Activated effector memory CD4-positive, alpha-beta T cell treated with Interleukin-2 at 50 U/mL for 16 hours (primary cell): ENCODE measurements around the gene ITPR1.

Experiments used
- DNase-seq: peaks from one replicate; pipeline ENCODE4 v3.0.0-alpha.2; 2020

The ITPR1 gene

DNA sequence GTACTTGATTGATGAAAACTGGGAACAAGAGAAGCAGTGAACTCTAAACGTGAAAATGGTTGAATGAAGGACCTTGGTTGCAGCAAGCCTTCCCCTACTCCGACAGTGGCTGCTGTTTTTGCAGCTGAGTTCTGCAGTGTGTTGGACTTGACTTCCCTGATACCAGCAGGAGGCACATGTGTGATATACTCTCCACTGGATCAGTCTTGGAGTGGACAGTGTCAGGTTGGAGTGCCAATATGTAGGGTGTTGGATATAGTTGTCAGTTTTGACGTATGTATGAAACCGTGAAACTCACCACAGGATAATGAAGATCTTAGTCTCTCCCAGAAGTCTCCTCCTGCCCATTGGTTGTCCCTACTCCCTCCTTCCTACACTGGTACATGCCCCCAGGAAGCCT, 106.5 kb downstream of the ITPR1 start:
- no peak for DNase-seq

- DNase-seq: no peak
Observed at GRCh38 chr3:4600493-4600892, 107.3 kb downstream of the ITPR1 start.

DNA sequence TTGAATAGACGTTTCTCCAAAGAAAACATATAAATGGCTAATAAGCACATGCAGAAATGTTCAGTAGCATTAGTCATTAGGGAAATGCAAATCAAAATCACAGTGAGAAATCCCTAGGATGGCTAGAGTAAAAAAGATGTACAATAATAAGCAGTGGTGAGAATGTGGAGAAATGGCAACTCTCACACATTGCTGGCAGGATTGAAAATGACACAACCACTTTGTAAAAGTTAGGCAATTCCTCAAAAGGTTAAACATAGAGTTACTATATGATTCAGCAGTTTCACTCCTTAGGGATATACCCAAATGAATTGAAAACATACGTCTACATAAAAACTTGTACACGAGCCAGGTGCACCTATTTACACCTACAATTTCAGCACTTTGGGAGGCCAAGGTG, 108.7 kb downstream of the ITPR1 start:
- DNase-seq: no peak

GRCh38 chr3:4604693-4605092, 111.5 kb downstream of the ITPR1 start:
- DNase-seq: no peak

GRCh38 chr3:4606911-4607310, 113.8 kb downstream of the ITPR1 start:
- DNase-seq: no peak

- DNase-seq: no peak
Observed at GRCh38 chr3:4613366-4613765, 120.2 kb downstream of the ITPR1 start.

DNA sequence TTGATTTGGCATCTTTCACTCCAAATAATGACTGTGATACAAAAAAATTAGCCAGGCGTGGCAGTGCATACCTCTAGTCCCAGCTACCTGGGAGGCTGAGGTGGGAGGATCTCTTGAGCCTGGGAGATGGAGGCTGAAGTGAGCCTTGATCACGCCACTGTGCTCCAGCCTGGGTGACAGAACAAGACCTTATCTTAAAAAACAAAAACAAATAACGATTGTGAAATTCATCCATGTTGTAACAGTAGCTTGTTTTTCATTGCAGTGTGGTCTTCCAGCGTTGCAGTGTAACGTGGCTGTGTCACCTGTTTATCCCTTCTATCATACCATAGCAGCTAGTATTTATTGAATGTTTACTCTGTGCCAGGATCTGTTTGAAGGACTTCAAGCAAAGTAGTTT, 120.9 kb downstream of the ITPR1 start:
- no peak for DNase-seq

DNA sequence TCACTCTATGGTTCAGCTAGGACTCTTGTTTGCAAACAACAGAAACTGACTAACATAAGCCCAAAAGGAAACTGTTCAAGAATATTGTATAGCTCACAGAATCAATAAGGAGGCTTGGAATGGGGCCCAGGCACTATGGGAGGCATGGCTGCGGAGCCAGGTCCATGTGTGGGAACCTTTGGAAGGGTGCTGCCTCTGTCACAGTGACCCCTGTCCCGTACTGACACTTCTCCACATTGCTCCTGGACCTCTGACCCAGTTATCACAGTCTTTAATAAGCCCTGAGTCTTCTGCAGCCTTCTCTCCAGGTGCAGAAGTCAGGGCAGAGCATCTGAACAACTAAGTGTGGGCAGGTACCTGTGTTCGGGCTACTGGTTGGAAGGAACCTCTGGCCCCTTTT, 121.8 kb downstream of the ITPR1 start:
- DNase-seq: no peak

DNA sequence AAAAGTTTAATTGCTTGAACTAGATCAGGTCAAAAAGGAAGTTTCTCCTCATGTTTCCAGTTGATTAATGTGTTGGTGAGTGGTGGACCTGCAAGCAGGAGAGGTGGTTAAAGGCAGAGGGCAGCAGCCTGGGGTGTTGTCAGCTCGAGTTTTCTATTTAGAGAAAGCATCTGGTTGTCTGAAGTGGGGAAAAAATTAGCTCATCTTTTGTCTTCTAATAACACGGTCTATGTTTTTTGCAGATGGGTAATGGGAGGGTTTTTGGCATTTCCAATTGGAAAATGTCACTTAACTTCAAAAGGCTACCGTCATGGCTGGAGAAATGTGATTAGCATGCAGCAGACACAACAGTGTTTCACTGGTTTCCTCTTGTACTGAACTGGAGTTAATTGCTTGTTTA, 122.6 kb downstream of the ITPR1 start:
- DNase-seq: no peak

GRCh38 chr3:4623421-4623999, 130.4 kb downstream of the ITPR1 start:
- DNase-seq: no peak

DNA sequence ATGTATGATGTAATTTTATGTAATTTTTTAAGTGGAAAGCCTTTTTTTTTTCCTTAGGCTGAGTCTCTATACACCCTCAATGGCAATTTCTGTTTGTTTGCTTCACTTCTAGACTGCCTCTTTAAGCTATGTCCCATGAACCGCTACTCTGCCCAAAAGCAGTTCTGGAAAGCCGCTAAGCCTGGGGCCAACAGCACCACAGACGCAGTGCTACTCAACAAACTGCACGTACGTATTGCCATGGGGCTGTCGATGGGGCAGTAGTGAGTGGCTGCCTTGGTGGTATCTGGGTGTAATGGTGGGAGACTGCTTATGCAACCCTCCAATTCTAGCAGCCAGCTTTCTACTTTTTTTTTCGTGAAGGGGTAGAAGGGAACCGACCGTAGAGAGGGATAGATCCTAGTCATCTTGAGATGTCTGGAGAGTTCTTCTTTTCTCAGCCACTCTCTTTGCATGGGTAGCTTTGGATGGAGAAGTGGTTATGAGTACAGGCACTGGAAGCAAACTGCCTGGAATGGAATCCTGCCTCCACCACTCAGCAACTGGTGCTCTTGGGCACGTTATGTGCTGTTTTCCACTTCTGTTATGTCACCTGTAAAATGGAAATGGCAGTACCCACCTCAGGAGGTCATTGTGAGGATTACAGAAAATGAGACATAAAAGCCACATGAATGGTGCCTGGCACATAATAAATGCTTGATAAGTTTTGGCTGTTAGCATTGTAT, 134.7 kb downstream of the ITPR1 start:
- no peak for DNase-seq

GRCh38 chr3:4629095-4630007, 136.2 kb downstream of the ITPR1 start:
- DNase-seq: no peak

DNA sequence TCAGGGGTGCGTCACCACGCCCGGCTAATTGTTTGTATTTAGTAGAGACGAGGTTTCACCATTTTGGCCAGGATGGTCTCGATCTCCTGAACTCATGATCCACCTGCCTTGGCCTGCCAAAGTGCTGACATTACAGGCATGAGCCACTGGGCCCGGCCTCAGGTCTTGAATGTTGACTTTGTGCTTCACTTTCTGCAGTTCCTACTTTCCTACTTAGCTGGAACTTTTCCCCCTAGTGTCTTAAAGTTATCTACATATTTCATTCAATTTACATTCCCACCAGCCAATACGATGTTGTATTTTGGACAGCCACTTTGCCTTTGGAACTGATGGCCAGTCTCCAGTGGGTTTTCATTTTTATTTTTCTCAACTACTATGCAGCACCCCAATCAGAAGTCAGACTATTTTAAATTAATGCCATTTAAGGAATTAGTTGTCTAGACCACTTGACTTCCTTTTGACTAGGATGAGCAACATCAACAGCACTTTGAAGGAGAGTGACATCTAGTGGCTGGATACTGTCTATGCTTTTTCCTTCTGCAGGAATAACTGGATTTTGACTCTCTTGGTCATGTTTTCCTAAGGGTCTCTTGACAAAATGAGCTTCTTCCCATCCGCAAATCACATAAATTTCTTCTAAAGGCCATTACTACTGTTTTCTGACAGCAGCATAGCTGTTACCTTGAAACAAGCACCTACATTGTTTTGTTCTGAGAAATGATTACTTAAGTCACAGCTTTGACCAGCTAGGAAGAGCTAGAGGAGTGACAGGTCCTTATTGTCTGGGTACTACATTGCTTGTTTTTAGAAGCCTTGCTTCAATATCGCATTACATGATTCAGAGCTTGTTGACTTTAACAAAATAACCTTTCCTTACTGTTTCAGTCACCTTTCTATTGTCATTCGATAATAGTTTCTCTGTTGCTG, 140.2 kb downstream of the ITPR1 start:
- no peak for DNase-seq

DNA sequence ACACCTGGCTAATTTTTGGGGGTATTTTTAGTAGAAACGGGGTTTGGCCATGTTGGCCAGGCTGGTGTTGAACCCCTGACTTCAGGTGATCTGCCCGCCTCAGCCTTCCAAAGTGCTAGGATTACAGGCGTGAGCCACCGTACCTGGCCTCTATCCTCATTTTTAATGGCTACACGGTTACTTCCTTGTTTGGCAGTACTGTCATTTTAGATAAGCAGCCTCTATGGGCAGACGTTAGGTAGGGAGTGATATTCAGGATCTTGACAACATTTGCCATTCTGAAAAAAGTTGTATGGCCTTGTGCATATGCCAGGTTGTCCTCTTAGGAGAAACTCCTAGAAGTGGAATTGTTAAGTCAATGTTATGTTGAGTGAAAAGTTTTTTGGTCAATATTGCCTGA, 141.7 kb downstream of the ITPR1 start:
- DNase-seq: no peak

DNA sequence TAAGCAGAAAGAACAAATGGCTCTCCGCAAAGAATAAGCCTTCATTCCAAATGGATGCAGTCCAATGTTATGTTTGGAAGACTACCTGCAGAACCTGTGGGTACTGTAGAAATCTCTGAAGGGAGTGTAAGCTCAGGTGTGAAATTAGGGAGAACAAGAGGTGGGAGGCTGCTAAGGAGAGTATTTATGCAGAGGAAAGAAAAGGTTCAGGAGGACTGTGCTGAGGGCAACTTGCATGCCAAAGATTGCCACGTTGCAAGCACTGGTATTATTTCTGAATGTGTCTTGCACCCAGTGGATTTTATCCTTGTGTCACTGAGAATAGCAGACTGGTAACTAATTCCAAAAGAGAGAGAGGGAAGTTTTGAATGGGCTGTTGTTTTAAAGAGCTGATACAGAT, 144.1 kb downstream of the ITPR1 start:
- no peak for DNase-seq

DNA sequence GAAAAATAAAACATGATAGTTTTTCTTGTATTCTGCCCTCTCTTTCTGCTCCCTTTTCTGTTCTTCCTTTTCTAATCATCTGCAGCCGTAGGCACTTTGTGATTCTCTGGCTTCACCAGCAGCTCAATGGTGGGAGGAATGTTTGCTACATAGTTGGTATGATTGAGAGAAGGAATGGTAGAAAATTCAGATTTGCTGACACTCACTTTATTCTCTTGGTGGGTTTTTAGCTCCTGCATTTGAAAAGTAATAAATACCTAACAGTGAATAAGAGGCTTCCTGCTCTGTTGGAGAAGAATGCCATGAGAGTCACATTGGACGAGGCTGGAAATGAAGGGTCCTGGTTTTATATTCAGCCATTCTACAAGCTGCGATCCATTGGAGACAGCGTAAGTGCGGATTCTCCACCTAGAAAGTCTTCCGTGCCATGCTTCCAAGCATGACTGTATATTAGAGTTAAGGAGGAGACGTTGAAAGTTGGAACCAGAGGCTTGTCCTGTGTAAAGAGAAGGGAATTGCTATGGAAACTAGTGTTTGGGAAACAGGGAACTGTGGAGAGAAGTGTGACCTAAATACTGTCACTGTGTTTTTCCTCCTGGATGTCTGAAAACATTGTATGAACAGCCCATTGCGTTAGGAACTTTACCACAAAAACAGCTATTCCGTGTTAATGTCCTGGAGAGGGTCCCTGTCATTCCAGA, 148.9 kb downstream of the ITPR1 start:
- no peak for DNase-seq

DNA sequence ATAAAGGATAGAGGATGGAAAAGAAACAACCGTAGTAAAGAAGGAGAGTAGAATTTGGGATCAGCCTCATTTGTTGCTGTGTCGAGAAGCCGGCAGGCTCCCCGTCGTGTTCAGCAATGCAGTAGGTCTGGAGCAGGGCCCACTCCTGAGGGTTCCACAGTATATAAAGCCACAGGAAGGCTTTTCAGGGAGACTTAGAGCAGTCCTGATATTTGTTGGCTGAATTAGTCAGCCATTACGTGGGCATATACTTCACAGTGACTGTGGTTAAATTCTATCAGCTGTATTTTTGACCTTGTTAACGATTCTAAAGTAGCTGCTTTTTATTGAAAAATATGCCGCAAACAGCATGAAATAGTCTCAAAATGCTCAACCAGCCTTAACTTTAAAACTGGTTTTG, 149.5 kb downstream of the ITPR1 start:
- no peak for DNase-seq

DNA sequence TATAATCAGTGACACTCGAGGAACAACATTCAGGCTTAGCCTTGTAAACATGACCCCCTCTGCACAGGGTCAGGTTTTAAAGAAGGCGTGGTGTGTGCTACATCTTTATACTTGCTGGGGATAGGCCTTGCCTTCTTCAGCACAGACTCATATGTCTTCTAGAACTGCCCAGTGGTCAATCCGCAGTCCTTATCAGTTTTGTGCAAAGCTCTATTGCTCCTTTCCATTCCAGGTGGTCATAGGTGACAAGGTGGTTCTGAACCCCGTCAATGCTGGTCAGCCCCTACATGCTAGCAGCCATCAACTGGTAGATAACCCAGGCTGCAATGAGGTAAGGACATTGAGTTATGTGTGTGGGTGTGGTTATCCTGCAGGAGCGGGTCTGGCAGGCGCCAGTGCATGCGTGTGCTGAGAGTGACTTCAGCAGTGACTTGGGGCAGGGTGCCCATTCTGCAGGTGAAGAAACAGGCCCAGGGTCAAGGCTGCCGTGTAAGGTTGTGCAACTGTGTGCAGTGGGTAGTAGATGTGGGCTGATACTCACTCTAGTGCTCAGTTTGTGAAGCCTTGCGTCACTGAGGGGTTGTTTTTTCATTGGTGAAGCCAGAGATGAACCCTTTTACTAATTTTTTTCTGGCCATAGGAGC, 150.9 kb downstream of the ITPR1 start:
- no peak for DNase-seq

- DNase-seq: no peak
Observed at GRCh38 chr3:4644951-4645350, 151.8 kb downstream of the ITPR1 start.

DNA sequence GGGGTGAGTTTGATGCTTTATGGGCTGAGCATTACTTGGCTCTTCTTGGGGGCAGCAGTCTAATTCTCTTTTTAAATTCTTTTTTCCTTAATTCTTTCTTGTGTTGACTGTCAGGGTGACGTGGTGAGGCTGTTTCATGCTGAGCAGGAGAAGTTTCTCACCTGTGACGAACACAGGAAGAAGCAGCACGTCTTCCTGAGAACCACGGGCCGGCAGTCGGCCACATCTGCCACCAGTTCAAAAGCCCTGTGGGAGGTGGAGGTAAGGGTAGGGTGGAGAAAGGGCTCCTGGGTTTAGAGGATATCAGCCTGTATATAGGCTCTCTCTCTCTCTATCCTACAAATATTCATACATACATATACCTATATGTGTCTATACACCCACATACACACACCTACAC, 152.3 kb downstream of the ITPR1 start:
- no peak for DNase-seq

- DNase-seq: no peak
Observed at GRCh38 chr3:4647411-4647810, 154.3 kb downstream of the ITPR1 start.
